ENCODE measurements around the gene NIT1. TPM values are rescaled to one million over a fixed set of nuclear protein-coding genes. Genes with fewer than 3 reads are reported as not detected.

Gene NIT1
- total RNA-seq, 4 donors from 2014 or later: 26.6 to 35.8 (median 30.2) TPM

DNA sequence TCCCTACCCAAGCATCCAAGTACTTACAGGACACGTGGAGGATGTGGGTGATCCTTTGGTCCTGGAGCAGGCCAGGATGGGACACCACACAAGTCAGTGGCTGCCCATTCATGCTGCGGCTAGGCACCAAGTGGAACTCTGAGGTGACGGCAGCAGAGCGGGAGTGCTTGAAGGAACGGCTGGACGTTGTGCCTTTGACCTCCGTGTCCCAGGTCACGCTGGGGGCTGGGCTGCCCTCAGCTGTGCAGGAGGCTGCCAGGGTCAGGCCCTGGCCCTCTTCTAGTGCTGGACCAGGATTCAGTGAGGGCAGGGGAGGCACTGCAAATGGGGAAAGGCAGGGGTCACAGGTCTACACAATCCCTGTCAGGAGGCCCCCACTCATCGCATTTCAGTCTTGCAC lies 40.5 kb upstream of the NIT1 start:
- 71 to 87% methylated on average over 9 of the region's 9 CpGs for WGBS, 2 donors
- TF ChIP-seq POLR2A (IDR thresholded peaks at IDR 0.05): no peak
- TF ChIP-seq, protein P1, sequence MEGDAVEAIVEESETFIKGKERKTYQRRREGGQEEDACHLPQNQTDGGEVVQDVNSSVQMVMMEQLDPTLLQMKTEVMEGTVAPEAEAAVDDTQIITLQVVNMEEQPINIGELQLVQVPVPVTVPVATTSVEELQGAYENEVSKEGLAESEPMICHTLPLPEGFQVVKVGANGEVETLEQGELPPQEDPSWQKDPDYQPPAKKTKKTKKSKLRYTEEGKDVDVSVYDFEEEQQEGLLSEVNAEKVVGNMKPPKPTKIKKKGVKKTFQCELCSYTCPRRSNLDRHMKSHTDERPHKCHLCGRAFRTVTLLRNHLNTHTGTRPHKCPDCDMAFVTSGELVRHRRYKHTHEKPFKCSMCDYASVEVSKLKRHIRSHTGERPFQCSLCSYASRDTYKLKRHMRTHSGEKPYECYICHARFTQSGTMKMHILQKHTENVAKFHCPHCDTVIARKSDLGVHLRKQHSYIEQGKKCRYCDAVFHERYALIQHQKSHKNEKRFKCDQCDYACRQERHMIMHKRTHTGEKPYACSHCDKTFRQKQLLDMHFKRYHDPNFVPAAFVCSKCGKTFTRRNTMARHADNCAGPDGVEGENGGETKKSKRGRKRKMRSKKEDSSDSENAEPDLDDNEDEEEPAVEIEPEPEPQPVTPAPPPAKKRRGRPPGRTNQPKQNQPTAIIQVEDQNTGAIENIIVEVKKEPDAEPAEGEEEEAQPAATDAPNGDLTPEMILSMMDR (IDR thresholded peaks at IDR 0.05): no peak
- intact Hi-C loops (cut with DNase I; ENCODE audit: low total_unique reads): no loop called here
- H3K4me3 ChIP-seq (ENCODE audit: low read depth, poor library complexity, severe bottlenecking): no peak overlapping the region
- no peak for DNase-seq (ENCODE audit: low spot score in 2 of 2)

DNA sequence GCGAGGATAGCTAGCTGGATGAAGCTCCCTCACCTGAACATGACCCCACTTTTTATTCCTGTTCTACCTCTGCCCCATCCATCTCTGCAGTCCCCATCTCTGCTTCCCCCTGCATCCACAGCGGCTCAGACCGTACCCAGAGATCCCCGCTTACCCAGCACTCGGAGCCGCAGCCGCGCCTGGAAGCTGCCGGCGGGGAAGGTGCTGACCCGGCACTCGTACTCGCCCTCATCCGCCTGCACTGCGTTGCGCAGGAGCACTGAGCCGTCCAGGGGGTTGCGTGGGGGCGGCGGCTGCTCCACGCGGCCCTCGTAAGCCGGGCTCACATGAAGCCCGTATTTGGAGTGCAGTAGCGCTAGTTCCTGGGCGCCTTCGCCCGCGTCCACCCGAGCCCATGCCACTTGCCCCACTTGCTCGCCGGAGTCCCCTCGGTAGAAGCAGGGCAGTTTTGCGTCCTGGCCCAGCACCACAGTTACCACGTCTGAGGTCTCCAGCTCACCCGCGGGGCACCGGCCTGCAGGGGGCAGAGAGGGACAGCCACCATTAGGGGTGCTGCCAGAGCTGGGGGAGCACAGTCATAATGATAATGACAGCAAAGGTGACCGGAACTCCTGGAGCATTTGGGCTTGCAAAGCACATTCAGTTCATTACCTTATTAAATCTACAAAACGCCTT lies 38.3 kb upstream of the NIT1 start:
- no peak for DNase-seq (ENCODE audit: low spot score in 2 of 2)
- 75 to 77% methylated on average over 41 of the region's 41 CpGs for WGBS, 2 donors
- TF ChIP-seq, protein P1 (IDR thresholded peaks at IDR 0.05): no peak
- TF ChIP-seq POLR2A (IDR thresholded peaks at IDR 0.05): no peak
- no peak overlapping the region for H3K4me3 ChIP-seq (ENCODE audit: low read depth, poor library complexity, severe bottlenecking)
- intact Hi-C loops (cut with DNase I; ENCODE audit: low total_unique reads): no loop called here

DNA sequence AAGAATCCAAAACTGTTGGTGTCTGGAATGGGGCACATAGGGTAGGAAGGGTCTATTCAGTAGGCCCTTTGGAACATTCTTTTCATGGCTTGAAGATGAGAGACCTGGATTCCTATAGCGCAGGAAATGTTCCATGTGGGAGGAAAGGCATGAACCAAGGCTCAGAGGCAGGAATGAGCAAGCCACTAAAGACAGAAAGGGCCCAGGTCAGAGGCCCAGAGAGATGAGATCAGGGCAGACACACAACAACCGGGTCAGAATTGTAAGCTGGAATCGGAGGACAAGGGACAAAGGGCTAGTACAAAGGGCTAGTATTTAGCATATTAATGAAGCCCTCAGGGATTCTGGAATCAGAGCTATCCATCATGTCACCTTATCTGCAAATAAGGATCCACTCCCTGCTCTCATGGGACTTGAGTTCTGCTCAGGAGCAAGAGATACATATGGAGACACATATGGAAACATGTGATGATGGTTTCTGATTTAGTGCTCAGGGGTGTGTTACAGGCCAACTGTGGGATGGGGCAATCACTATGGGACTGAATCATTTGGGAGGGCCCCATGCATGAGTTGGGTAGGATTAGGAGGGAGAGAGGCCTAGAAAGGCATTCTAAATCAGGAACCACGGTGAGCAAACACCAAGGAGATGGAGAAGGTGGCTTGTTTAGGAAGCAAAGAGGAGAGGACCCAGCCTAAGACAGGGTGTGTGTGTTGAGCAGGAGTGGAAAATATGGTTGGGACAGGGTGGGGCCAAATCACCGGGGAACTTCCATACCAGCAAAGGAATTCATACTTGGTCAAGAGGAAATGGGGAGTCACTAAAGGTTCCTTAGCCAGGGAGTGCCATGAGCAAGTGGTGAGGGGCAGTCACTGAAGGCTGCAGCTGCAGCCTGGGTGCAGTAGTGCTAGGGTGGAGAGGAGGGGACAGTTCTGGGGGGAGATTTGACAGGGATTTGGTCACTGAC lies 37.2 kb upstream of the NIT1 start:
- no peak for DNase-seq (ENCODE audit: low spot score in 2 of 2)
- intact Hi-C loops (cut with DNase I; ENCODE audit: low total_unique reads): no loop called here
- TF ChIP-seq POLR2A (IDR thresholded peaks at IDR 0.05): no peak
- TF ChIP-seq, protein P1 (IDR thresholded peaks at IDR 0.05): no peak
- H3K4me3 ChIP-seq (ENCODE audit: low read depth, poor library complexity, severe bottlenecking): no peak overlapping the region
- WGBS, 2 donors: 69 to 74% methylated on average over 5 of the region's 5 CpGs

DNA sequence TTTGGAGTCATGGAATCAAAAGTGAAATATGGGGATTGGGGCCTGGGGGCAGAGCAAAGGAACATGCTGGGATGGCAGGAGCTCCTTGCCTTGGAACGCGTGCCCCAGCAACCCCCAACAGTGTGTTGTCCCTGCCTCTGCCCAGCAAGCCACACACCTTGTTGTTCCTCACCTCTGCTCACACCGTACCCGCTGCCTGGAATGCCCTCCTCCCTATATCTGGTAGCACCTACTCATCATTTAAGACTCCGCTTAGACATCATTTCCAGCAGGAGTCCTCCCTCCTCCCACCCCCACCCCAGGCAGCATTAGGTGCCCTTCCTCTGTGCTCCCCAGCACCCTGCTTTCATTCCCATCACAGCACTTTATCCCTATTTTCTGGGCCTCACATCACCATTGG lies 36.4 kb upstream of the NIT1 start:
- no peak for TF ChIP-seq POLR2A (IDR thresholded peaks at IDR 0.05)
- TF ChIP-seq, protein P1 (IDR thresholded peaks at IDR 0.05): no peak
- 69 to 91% methylated on average over 5 of the region's 5 CpGs for WGBS, 2 donors
- no peak overlapping the region for H3K4me3 ChIP-seq (ENCODE audit: low read depth, poor library complexity, severe bottlenecking)
- intact Hi-C loops (cut with DNase I; ENCODE audit: low total_unique reads): no loop called here
- DNase-seq (ENCODE audit: low spot score in 2 of 2): no peak

DNA sequence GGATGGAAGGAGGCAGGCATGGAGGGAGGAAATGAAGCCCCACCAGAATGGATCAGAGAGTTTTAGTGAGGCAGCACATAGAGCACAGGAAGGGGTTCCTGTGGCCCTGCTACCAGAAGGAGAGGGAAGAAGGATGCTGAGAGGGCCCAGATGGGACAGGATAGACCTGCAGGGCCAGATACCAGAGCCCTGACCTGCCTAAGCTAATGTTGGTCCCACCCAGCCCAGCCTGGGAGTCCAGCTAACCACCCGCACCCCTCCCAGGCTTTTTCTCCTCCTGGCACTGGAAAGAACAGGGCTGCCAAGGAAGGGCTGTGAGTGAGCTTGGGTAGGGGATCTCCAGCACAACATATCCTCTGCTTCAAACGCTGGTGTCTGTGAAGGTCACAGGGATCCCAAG lies 35.4 kb upstream of the NIT1 start:
- 55 to 66% methylated on average over 2 of the region's 2 CpGs for WGBS, 2 donors
- no peak overlapping the region for H3K4me3 ChIP-seq (ENCODE audit: low read depth, poor library complexity, severe bottlenecking)

More for the DNA sequence above, 35.4 kb upstream of the NIT1 start:
- intact Hi-C loops (cut with DNase I; ENCODE audit: low total_unique reads): no loop called here
- no peak for TF ChIP-seq POLR2A (IDR thresholded peaks at IDR 0.05)
- TF ChIP-seq, protein P1 (IDR thresholded peaks at IDR 0.05): no peak
- no peak for DNase-seq (ENCODE audit: low spot score in 2 of 2)

Measured in lower leg skin (tissue), 4 donors.